Immature natural killer cell (primary cell): Measurements from ENCODE around the gene FGD4. TPM values are rescaled to one million over a fixed set of nuclear protein-coding genes. Genes with fewer than 3 reads are reported as not detected.
"Not testable (repeated sequence)": the region's sequence is repeated elsewhere in the genome, so short reads cannot be mapped to it uniquely, and the experiment has no call there.

Experiments used
- DNase-seq, 3 donors: peaks; one replicate each; pipeline ENCODE4 v3.0.0; 2022; ENCODE audit warnings: mixed read lengths in 1 of 3
- H3K27ac Mint-ChIP-seq, 6 donors: one replicate each; pipeline ENCODE4 v1.8.0; 2020; ENCODE audit warnings: mixed read lengths in 6 of 6, mild to moderate bottlenecking in 5 of 6, inconsistent platforms in 4 of 6, moderate library complexity in 3 of 6
- H3K27me3 Mint-ChIP-seq, 3 donors: one replicate each; pipeline ENCODE4 v1.8.0; 2020 to 2021; ENCODE audit warnings: low read depth in 3 of 3, mild to moderate bottlenecking in 3 of 3, mixed read lengths in 3 of 3, moderate library complexity in 3 of 3, inconsistent platforms in 1 of 3
- H3K36me3 Mint-ChIP-seq, 3 donors: one replicate each; pipeline ENCODE4 v1.8.0; 2020; ENCODE audit warnings: mixed read lengths in 3 of 3, inconsistent platforms in 2 of 3, mild to moderate bottlenecking in 2 of 3
- H3K4me1 Mint-ChIP-seq, 2 donors: one replicate each; pipeline ENCODE4 v1.8.0; 2020; ENCODE audit warnings: inconsistent platforms in 2 of 2, mild to moderate bottlenecking in 2 of 2, mixed read lengths in 2 of 2, moderate library complexity in 1 of 2
- H3K4me3 Mint-ChIP-seq, 5 donors: one replicate each; pipeline ENCODE4 v1.8.0; 2020; ENCODE audit warnings: mild to moderate bottlenecking in 5 of 5, mixed read lengths in 5 of 5, inconsistent platforms in 3 of 5, moderate library complexity in 3 of 5
- H3K9me3 Mint-ChIP-seq, 6 donors: one replicate each; pipeline ENCODE4 v1.8.0; 2020; ENCODE audit warnings: mild to moderate bottlenecking in 6 of 6, mixed read lengths in 6 of 6, inconsistent platforms in 4 of 6, moderate library complexity in 3 of 6
- polyA plus RNA-seq, 3 donors: library from polyadenylated mRNA; unstranded; fragments of 300-500 nt; fragmentation: Illumina TruSeq; gene quantifications; one replicate each; pipeline ENCODE4 v1.2.3, GENCODE V29; 2021

The FGD4 gene
- polyA plus RNA-seq, 3 donors from 2014 or later: 0.12 to 2.3 (median 0.39) TPM

GRCh38 chr12:32499048-32499447, 99.7 kb downstream of the FGD4 start:
- Mint-ChIP-seq H3K4me1 (peaks cover 4 to 18% of the 10 kb centered on the region in 2 donors), H3K27ac (no peak overlapping the region), H3K36me3 (no peaks in the 10 kb centered on the region), H3K4me3 (no peak overlapping the region), H3K27me3 (peaks cover 0 to 3% (median 0%) of the 10 kb centered on the region in 3 donors), H3K9me3 (no peaks in the 10 kb centered on the region)
- DNase-seq: no peak

- no peak overlapping the region for H3K4me3 Mint-ChIP-seq
- no peak overlapping the region for H3K27ac Mint-ChIP-seq
- no peak for DNase-seq
- no peaks in the 10 kb centered on the region for H3K36me3 Mint-ChIP-seq
- H3K27me3 Mint-ChIP-seq: peaks cover 0 to 3% (median 0%) of the 10 kb centered on the region in 3 donors
- H3K4me1 Mint-ChIP-seq: peaks cover 2 to 16% of the 10 kb centered on the region in 2 donors
- H3K9me3 Mint-ChIP-seq: no peaks in the 10 kb centered on the region
Measured at GRCh38 chr12:32501835-32502333, 102.5 kb downstream of the FGD4 start.

- no peak for DNase-seq
- H3K4me1 Mint-ChIP-seq: peaks cover 2 to 6% of the 10 kb centered on the region in 2 donors
- peaks cover 0 to 3% (median 0%) of the 10 kb centered on the region in 3 donors for H3K27me3 Mint-ChIP-seq
- H3K4me3 Mint-ChIP-seq: no peak overlapping the region
- H3K9me3 Mint-ChIP-seq: no peaks in the 10 kb centered on the region
- no peak overlapping the region for H3K27ac Mint-ChIP-seq
- H3K36me3 Mint-ChIP-seq: no peaks in the 10 kb centered on the region
Measured at GRCh38 chr12:32502693-32503502, 103.5 kb downstream of the FGD4 start.

GRCh38 chr12:32503730-32504129, 104.4 kb downstream of the FGD4 start:
- no peak for DNase-seq
- H3K27me3 Mint-ChIP-seq: peaks cover 0 to 3% (median 0%) of the 10 kb centered on the region in 3 donors
- no peak overlapping the region for H3K4me3 Mint-ChIP-seq
- no peaks in the 10 kb centered on the region for H3K36me3 Mint-ChIP-seq
- H3K27ac Mint-ChIP-seq: no peak overlapping the region
- no peaks in the 10 kb centered on the region for H3K9me3 Mint-ChIP-seq
- H3K4me1 Mint-ChIP-seq: no peaks in the 10 kb centered on the region

- peaks cover 0 to 3% (median 0%) of the 10 kb centered on the region in 3 donors for H3K27me3 Mint-ChIP-seq
- no peaks in the 10 kb centered on the region for H3K36me3 Mint-ChIP-seq
- H3K9me3 Mint-ChIP-seq: no peaks in the 10 kb centered on the region
- no peak overlapping the region for H3K27ac Mint-ChIP-seq
- no peak for DNase-seq
- H3K4me3 Mint-ChIP-seq: no peak overlapping the region
- no peaks in the 10 kb centered on the region for H3K4me1 Mint-ChIP-seq
Measured at GRCh38 chr12:32504591-32504990, 105.2 kb downstream of the FGD4 start.

- Mint-ChIP-seq H3K4me3 (no peak overlapping the region), H3K9me3 (no peaks in the 10 kb centered on the region), H3K27ac (no peak overlapping the region), H3K36me3 (no peaks in the 10 kb centered on the region), H3K27me3 (peaks cover 0 to 3% (median 0%) of the 10 kb centered on the region in 3 donors), H3K4me1 (no peaks in the 10 kb centered on the region)
- DNase-seq: no peak
Measured at GRCh38 chr12:32505067-32505945, 105.9 kb downstream of the FGD4 start.

- not testable (repeated sequence) for DNase-seq, H3K4me1 Mint-ChIP-seq, H3K27me3 Mint-ChIP-seq, H3K36me3 Mint-ChIP-seq, H3K9me3 Mint-ChIP-seq, H3K4me3 Mint-ChIP-seq, H3K27ac Mint-ChIP-seq
Measured at GRCh38 chr12:32507096-32507941, 108.0 kb downstream of the FGD4 start.

GRCh38 chr12:32507942-32508320, 108.6 kb downstream of the FGD4 start:
- Mint-ChIP-seq H3K27ac (no peak overlapping the region), H3K9me3 (no peaks in the 10 kb centered on the region), H3K27me3 (peaks cover 0 to 5% (median 4%) of the 10 kb centered on the region in 3 donors), H3K4me1 (no peaks in the 10 kb centered on the region), H3K4me3 (no peak overlapping the region), H3K36me3 (no peaks in the 10 kb centered on the region)
- DNase-seq: no peak

- Mint-ChIP-seq H3K4me1 (no peaks in the 10 kb centered on the region), H3K9me3 (no peaks in the 10 kb centered on the region), H3K36me3 (no peaks in the 10 kb centered on the region), H3K27me3 (peaks cover 2 to 9% (median 5%) of the 10 kb centered on the region in 3 donors), H3K27ac (no peak overlapping the region), H3K4me3 (no peak overlapping the region)
- no peak for DNase-seq
Measured at GRCh38 chr12:32508626-32509025, 109.3 kb downstream of the FGD4 start.

- H3K36me3 Mint-ChIP-seq: no peaks in the 10 kb centered on the region
- no peaks in the 10 kb centered on the region for H3K9me3 Mint-ChIP-seq
- H3K27me3 Mint-ChIP-seq: peaks cover 2 to 11% (median 5%) of the 10 kb centered on the region in 3 donors
- H3K27ac Mint-ChIP-seq: no peak overlapping the region
- DNase-seq: no peak
- no peak overlapping the region for H3K4me3 Mint-ChIP-seq
- no peaks in the 10 kb centered on the region for H3K4me1 Mint-ChIP-seq
Measured at GRCh38 chr12:32509328-32510091, 110.2 kb downstream of the FGD4 start.

GRCh38 chr12:32511976-32512375, 112.6 kb downstream of the FGD4 start:
- H3K27me3 Mint-ChIP-seq: peaks cover 2 to 13% (median 5%) of the 10 kb centered on the region in 3 donors
- not testable (repeated sequence) for H3K9me3 Mint-ChIP-seq

GRCh38 chr12:32512379-32512778, 113.0 kb downstream of the FGD4 start:
- H3K4me1 Mint-ChIP-seq: no peaks in the 10 kb centered on the region
- H3K27ac Mint-ChIP-seq: no peak overlapping the region
- no peak overlapping the region for H3K4me3 Mint-ChIP-seq
- no peaks in the 10 kb centered on the region for H3K36me3 Mint-ChIP-seq
- no peak for DNase-seq
- no peaks in the 10 kb centered on the region for H3K9me3 Mint-ChIP-seq
- H3K27me3 Mint-ChIP-seq: peaks cover 2 to 13% (median 5%) of the 10 kb centered on the region in 3 donors

More at GRCh38 chr12:32511976-32512375, 112.6 kb downstream of the FGD4 start:
- H3K27ac Mint-ChIP-seq, DNase-seq, H3K4me1 Mint-ChIP-seq, H3K4me3 Mint-ChIP-seq, H3K36me3 Mint-ChIP-seq: not testable (repeated sequence)

GRCh38 chr12:32512910-32513309, 113.6 kb downstream of the FGD4 start:
- Mint-ChIP-seq H3K9me3 (no peaks in the 10 kb centered on the region), H3K27ac (no peak overlapping the region), H3K27me3 (peaks cover 2 to 13% (median 5%) of the 10 kb centered on the region in 3 donors), H3K36me3 (no peaks in the 10 kb centered on the region), H3K4me1 (no peaks in the 10 kb centered on the region), H3K4me3 (no peak overlapping the region)
- no peak for DNase-seq
